Myocyte (in vitro differentiated cells): ENCODE data around the gene GPRIN1. TPM values are rescaled to one million over a fixed set of nuclear protein-coding genes. Genes with fewer than 3 reads are reported as not detected.

Experiments
- DNase-seq: peaks from one replicate; pipeline ENCODE4 v3.0.0-alpha.2; 2012; ENCODE audit warnings: low read depth
- polyA plus RNA-seq: library from polyadenylated mRNA; unstranded; fragments of >200 nt; gene quantifications from one replicate; pipeline ENCODE4 v1.2.1, GENCODE V29; 2012; ENCODE audit warnings: missing spikeins
- total RNA-seq: library from RNA; depleted of rRNA; stranded (reverse); fragments of >200 nt; gene quantifications from 2 replicates; pipeline ENCODE4 v1.2.3, GENCODE V29; 2014

GPRIN1 gene
- 5.2 and 9.6 TPM in 2 replicates for total RNA-seq
- 2.4 TPM for polyA plus RNA-seq

GRCh38 chr5:176609724-176610434, at the start of gene GPRIN1:
Gene GPRIN1, minus strand, starts transcription at chr5:176610156. Its CDS starts 10,322 bp downstream, at chr5:176599834.
- peak; percentile 66 for DNase-seq

GRCh38 chr5:176659512-176659839, 49.5 kb upstream of the GPRIN1 start:
- DNase-seq, result no peak

- DNase-seq, result peak; percentile 26
These were observed 49.0 kb upstream of the GPRIN1 start for GRCh38 chr5:176658817-176659511.

GRCh38 chr5:176658007-176658599, 48.1 kb upstream of the GPRIN1 start:
- DNase-seq, result peak; percentile 71

GRCh38 chr5:176656467-176656990, 46.6 kb upstream of the GPRIN1 start:
- no peak for DNase-seq

- no peak for DNase-seq
These were observed 44.9 kb upstream of the GPRIN1 start for GRCh38 chr5:176654856-176655255.

- DNase-seq, result peak; percentile 44
These were observed 43.7 kb upstream of the GPRIN1 start for GRCh38 chr5:176653401-176654385.

GRCh38 chr5:176652136-176652535, 42.2 kb upstream of the GPRIN1 start:
- DNase-seq, result no peak

- DNase-seq, result no peak
These were observed 41.6 kb upstream of the GPRIN1 start for GRCh38 chr5:176651472-176651980.

GRCh38 chr5:176650354-176650884, 40.5 kb upstream of the GPRIN1 start:
- no peak for DNase-seq

GRCh38 chr5:176648474-176649194, 38.7 kb upstream of the GPRIN1 start:
- no peak for DNase-seq

- peak; percentile 35 for DNase-seq
These were observed 38.0 kb upstream of the GPRIN1 start for GRCh38 chr5:176647843-176648473.

- peak; percentile 99 for DNase-seq
These were observed 37.3 kb upstream of the GPRIN1 start, which contains the start of gene TSPAN17 for GRCh38 chr5:176647030-176647842. Gene TSPAN17, plus strand, starts transcription at chr5:176647484. Its CDS starts 132 bp downstream, at chr5:176647616.

GRCh38 chr5:176646707-176647029, 36.7 kb upstream of the GPRIN1 start:
- no peak for DNase-seq

GRCh38 chr5:176646049-176646706, 36.2 kb upstream of the GPRIN1 start:
- DNase-seq, result no peak

GRCh38 chr5:176644878-176645670, 35.1 kb upstream of the GPRIN1 start:
- DNase-seq, result no peak

GRCh38 chr5:176644294-176644693, 34.3 kb upstream of the GPRIN1 start:
- DNase-seq, result no peak
